ENCODE results near the gene SMTNL2.
"Not testable (repeated sequence)": the region's sequence is repeated elsewhere in the genome, so short reads cannot be mapped to it uniquely, and the experiment has no call there.

The SMTNL2 gene

GRCh38 chr17:4632581-4632920 is 48.2 kb downstream of the SMTNL2 start:
- Histone ChIP-seq H3K9ac (ENCODE audit: low read length) (no peak overlapping the region), H3K4me3 (ENCODE audit: low read depth in 1 of 2, low read length in 2 of 2) (no peak overlapping the region), H3K27me3 (ENCODE audit: control insufficient read depth in 1 of 2, insufficient read depth in 2 of 2, low read length in 2 of 2) (peaks cover 0 to 19% of the 10 kb centered on the region in 2 donors), H3K4me1 (ENCODE audit: insufficient read depth, low read length) (no peaks in the 10 kb centered on the region), H3K36me3 (ENCODE audit: insufficient read depth, low read length) (no peaks in the 10 kb centered on the region), H3K27ac (ENCODE audit: low read depth, low read length) (no peak overlapping the region), H3K9me3 (ENCODE audit: low read length) (no peaks in the 10 kb centered on the region)

DNA sequence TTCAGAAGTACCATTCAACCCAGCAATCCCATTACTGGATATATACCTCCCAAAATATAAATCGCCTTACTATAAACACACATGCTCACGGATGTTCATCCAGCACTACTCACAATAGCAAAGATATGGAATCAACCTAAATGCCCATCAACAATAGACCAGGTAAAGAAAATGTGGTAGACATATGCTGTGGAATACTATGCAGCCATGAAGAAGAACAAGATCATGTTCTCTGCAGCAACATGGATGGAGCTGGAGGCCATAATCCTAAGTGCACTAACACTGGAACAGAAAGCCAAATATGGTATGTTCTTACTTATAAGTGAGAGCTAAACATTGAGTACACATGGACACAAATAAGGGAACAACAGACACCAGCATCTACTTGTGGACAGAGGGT is 49.3 kb downstream of the SMTNL2 start:
- no peaks in the 10 kb centered on the region for H3K36me3 ChIP-seq (ENCODE audit: insufficient read depth, low read length)
- H3K9me3 ChIP-seq (ENCODE audit: low read length), result no peaks in the 10 kb centered on the region
- H3K27me3 ChIP-seq (ENCODE audit: control insufficient read depth in 1 of 2, insufficient read depth in 2 of 2, low read length in 2 of 2), result peaks cover 0 to 19% of the 10 kb centered on the region in 2 donors

DNA sequence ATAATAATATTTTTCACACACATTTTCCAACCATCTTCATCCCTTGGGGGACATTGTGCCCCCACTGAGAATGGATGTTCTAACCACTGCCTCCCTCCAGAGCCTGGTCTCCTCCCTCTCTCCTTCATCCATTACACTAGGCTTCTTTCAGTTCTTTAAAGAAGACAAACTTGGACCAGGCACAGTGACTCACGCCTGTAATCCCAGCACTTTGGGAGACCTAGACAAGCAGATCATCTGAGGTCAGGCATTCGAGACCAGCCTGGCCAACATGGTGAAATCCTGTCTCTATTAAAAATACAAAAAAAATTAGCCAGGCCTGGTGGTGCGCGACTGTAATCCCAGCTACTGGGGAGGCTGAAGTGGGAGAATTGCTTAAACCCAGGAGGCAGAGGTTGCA is 50.6 kb downstream of the SMTNL2 start:
- Histone ChIP-seq H3K36me3 (ENCODE audit: insufficient read depth, low read length) (no peaks in the 10 kb centered on the region), H3K4me3 (ENCODE audit: low read depth in 1 of 2, low read length in 2 of 2) (no peak overlapping the region), H3K27me3 (ENCODE audit: control insufficient read depth in 1 of 2, insufficient read depth in 2 of 2, low read length in 2 of 2) (peaks cover 0 to 23% of the 10 kb centered on the region in 2 donors), H3K9me3 (ENCODE audit: low read length) (no peaks in the 10 kb centered on the region), H3K9ac (ENCODE audit: low read length) (no peak overlapping the region), H3K4me1 (ENCODE audit: insufficient read depth, low read length) (no peaks in the 10 kb centered on the region), H3K27ac (ENCODE audit: low read depth, low read length) (no peak overlapping the region)

More for the DNA sequence above, 49.3 kb downstream of the SMTNL2 start:
- no peak overlapping the region for H3K9ac ChIP-seq (ENCODE audit: low read length)
- no peak overlapping the region for H3K27ac ChIP-seq (ENCODE audit: low read depth, low read length)
- H3K4me1 ChIP-seq (ENCODE audit: insufficient read depth, low read length), result no peaks in the 10 kb centered on the region
- no peak overlapping the region for H3K4me3 ChIP-seq (ENCODE audit: low read depth in 1 of 2, low read length in 2 of 2)

DNA sequence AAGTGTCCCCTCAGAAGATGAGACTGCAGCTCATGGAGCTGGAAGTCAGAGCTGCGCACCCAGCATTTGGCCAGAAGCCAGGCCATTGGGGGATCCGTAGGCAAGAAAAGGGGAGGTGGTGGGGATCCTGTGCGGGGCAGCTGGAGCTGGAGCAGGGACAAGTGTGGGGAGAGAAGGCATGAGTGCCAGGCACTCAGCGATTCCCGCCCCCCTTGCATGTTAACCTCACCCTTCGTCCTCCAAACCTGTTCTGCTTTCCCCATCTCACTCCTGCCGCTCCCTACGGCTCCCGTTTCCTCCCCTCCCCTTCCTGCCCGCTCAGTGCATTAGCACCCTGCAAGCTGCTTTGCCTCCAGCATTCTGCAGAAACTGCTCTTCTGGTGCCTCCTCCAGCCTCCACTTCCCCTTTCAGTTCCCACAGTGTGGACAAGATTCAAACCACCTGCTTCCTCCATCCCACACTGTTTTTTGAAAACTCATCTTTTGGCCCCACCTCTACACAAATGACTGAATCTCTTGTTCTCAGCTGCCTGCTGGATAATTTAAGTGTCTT is 51.6 kb downstream of the SMTNL2 start:
- no peaks in the 10 kb centered on the region for H3K9me3 ChIP-seq (ENCODE audit: low read length)
- H3K36me3 ChIP-seq (ENCODE audit: insufficient read depth, low read length), result no peaks in the 10 kb centered on the region
- no peak overlapping the region for H3K9ac ChIP-seq (ENCODE audit: low read length)
- H3K27ac ChIP-seq (ENCODE audit: low read depth, low read length), result no peak overlapping the region
- no peak overlapping the region for H3K4me3 ChIP-seq (ENCODE audit: low read depth in 1 of 2, low read length in 2 of 2)
- H3K4me1 ChIP-seq (ENCODE audit: insufficient read depth, low read length), result no peaks in the 10 kb centered on the region
- peaks cover 0 to 23% of the 10 kb centered on the region in 2 donors for H3K27me3 ChIP-seq (ENCODE audit: control insufficient read depth in 1 of 2, insufficient read depth in 2 of 2, low read length in 2 of 2)

- Histone ChIP-seq H3K27ac (ENCODE audit: low read depth, low read length) (no peak overlapping the region), H3K4me1 (ENCODE audit: insufficient read depth, low read length) (no peaks in the 10 kb centered on the region), H3K9me3 (ENCODE audit: low read length) (no peaks in the 10 kb centered on the region), H3K4me3 (ENCODE audit: low read depth in 1 of 2, low read length in 2 of 2) (no peak overlapping the region), H3K27me3 (ENCODE audit: control insufficient read depth in 1 of 2, insufficient read depth in 2 of 2, low read length in 2 of 2) (peaks cover 0 to 30% of the 10 kb centered on the region in 2 donors), H3K36me3 (ENCODE audit: insufficient read depth, low read length) (no peaks in the 10 kb centered on the region), H3K9ac (ENCODE audit: low read length) (no peak overlapping the region)
Measured at GRCh38 chr17:4636474-4637100, 52.3 kb downstream of the SMTNL2 start.

- H3K9me3 ChIP-seq (ENCODE audit: low read length); H3K9ac ChIP-seq (ENCODE audit: low read length); H3K4me3 ChIP-seq (ENCODE audit: low read depth in 1 of 2, low read length in 2 of 2); H3K27ac ChIP-seq (ENCODE audit: low read depth, low read length); H3K36me3 ChIP-seq (ENCODE audit: insufficient read depth, low read length); H3K4me1 ChIP-seq (ENCODE audit: insufficient read depth, low read length): not testable (repeated sequence)
- H3K27me3 ChIP-seq (ENCODE audit: control insufficient read depth in 1 of 2, insufficient read depth in 2 of 2, low read length in 2 of 2), result peaks cover 3 to 36% of the 10 kb centered on the region in 2 donors
Measured at GRCh38 chr17:4638766-4639165, 54.4 kb downstream of the SMTNL2 start.

DNA sequence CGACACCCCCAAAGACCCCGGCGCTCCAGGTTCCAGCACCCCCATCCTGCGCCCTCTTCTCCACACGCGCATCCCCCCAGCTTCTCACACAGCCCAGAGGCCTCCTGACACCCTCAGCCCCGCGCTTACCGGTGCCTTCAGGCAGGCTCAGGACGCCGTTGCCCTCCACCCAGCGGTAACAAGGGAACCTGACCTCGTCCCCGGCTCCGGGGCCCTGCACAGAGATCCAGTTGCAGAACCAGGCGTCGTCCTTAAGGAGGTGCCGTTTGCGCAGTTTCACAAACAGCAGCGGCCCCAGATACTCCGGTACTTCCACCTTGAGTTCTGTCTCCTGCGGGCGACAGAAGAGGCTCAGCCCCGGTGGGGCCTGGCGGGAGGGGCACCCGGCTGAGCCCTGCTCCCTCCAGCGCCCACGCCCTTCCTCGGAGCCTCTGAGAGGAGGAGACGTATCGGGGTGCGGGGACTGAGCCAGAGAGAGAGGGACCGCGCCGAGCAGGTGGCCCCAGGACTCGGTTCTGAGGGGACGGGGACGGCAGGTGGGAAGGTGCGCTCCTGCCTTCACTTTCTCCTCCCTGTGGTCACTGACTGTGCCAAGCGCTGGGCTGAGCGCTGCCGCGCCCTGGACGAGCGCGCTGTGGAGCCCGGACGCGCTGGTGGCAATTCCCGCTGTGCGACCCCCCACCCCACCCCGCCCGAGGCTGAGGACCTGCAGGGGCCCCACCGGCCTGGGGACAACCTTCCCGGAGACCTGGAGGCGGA is 55.2 kb downstream of the SMTNL2 start:
- peaks cover 3 to 36% of the 10 kb centered on the region in 2 donors for H3K27me3 ChIP-seq (ENCODE audit: control insufficient read depth in 1 of 2, insufficient read depth in 2 of 2, low read length in 2 of 2)

GRCh38 chr17:4640569-4641188 is 56.4 kb downstream of the SMTNL2 start:
- H3K4me1 ChIP-seq (ENCODE audit: insufficient read depth, low read length); H3K4me3 ChIP-seq (ENCODE audit: low read depth in 1 of 2, low read length in 2 of 2); H3K36me3 ChIP-seq (ENCODE audit: insufficient read depth, low read length); H3K9ac ChIP-seq (ENCODE audit: low read length); H3K27ac ChIP-seq (ENCODE audit: low read depth, low read length); H3K9me3 ChIP-seq (ENCODE audit: low read length): not testable (repeated sequence)
- H3K27me3 ChIP-seq (ENCODE audit: control insufficient read depth in 1 of 2, insufficient read depth in 2 of 2, low read length in 2 of 2), result peaks cover 3 to 33% of the 10 kb centered on the region in 2 donors

More for the DNA sequence above, 55.2 kb downstream of the SMTNL2 start:
- not testable (repeated sequence) for H3K27ac ChIP-seq (ENCODE audit: low read depth, low read length); H3K4me3 ChIP-seq (ENCODE audit: low read depth in 1 of 2, low read length in 2 of 2); H3K9me3 ChIP-seq (ENCODE audit: low read length); H3K36me3 ChIP-seq (ENCODE audit: insufficient read depth, low read length); H3K4me1 ChIP-seq (ENCODE audit: insufficient read depth, low read length); H3K9ac ChIP-seq (ENCODE audit: low read length)

DNA sequence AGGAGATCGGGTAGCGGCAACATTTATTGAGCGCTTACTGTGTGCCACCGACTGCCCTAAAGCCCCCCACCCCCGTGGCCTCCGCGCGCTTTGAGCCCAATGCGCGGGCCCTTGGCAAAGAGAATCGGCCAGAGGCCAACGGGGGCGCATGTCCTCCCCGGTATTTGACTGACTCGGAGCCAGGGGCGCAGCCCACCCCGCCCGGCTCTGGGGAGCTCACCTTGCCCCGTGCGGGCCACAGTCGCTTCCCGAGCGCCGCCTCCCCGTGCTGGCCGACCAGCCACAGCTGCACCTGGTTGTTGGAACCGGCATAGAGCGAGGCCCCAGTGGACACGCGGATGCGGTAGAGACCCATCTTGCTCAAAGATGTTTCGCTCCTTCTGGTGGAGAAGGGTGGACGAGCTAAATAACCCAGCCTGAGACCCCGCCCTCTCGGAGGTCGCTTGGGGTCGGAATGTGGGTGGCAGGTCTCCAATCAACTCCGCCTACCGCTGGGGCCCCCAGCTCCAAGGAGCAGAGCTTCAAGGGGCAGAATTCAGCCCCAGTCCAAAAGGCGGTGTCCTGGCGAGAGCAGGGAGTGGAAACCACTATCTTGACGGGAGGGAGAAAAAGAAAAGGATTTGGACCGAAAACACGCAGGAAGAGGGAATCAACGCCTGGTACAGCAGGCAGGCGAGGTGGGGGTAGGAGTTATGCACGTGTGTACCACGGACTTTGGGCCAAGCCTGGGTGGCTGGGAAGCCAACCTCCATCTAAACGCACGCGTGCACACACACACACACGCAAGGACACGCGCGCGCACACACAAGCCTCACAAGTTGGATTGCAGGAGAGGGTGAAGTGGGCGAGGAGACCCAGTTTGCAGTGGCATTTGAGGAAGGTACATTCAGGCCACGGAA is 57.2 kb downstream of the SMTNL2 start, which contains the start of gene ALOX15:
ALOX15 (minus strand) TSS at position 382 of the 899 bp plus-strand sequence; CDS start at position 355, 27 bp downstream.
- Histone ChIP-seq H3K27ac (ENCODE audit: low read depth, low read length) (no peak within 1 kb of the TSS), H3K9me3 (ENCODE audit: low read length) (no peaks in the 10 kb centered on the region), H3K4me3 (ENCODE audit: low read depth in 1 of 2, low read length in 2 of 2) (no peak within 1 kb of the TSS), H3K27me3 (ENCODE audit: control insufficient read depth in 1 of 2, insufficient read depth in 2 of 2, low read length in 2 of 2) (peaks cover 3 to 32% of the 10 kb centered on the region in 2 donors), H3K4me1 (ENCODE audit: insufficient read depth, low read length) (no peaks in the 10 kb centered on the region), H3K9ac (ENCODE audit: low read length) (no peak within 1 kb of the TSS), H3K36me3 (ENCODE audit: insufficient read depth, low read length) (no peaks in the 10 kb centered on the region)

- H3K27ac ChIP-seq (ENCODE audit: low read depth, low read length), result no peak overlapping the region
- H3K9me3 ChIP-seq (ENCODE audit: low read length), result no peaks in the 10 kb centered on the region
- peaks cover 3 to 26% of the 10 kb centered on the region in 2 donors for H3K27me3 ChIP-seq (ENCODE audit: control insufficient read depth in 1 of 2, insufficient read depth in 2 of 2, low read length in 2 of 2)
- H3K4me3 ChIP-seq (ENCODE audit: low read depth in 1 of 2, low read length in 2 of 2), result no peak overlapping the region
- no peaks in the 10 kb centered on the region for H3K4me1 ChIP-seq (ENCODE audit: insufficient read depth, low read length)
- H3K9ac ChIP-seq (ENCODE audit: low read length), result no peak overlapping the region
- no peaks in the 10 kb centered on the region for H3K36me3 ChIP-seq (ENCODE audit: insufficient read depth, low read length)
Measured at GRCh38 chr17:4642286-4642685, 58.0 kb downstream of the SMTNL2 start.

- peaks cover 3 to 23% of the 10 kb centered on the region in 2 donors for H3K27me3 ChIP-seq (ENCODE audit: control insufficient read depth in 1 of 2, insufficient read depth in 2 of 2, low read length in 2 of 2)
- H3K4me1 ChIP-seq (ENCODE audit: insufficient read depth, low read length), result no peaks in the 10 kb centered on the region
- H3K9me3 ChIP-seq (ENCODE audit: low read length), result no peaks in the 10 kb centered on the region
- no peak overlapping the region for H3K9ac ChIP-seq (ENCODE audit: low read length)
- H3K36me3 ChIP-seq (ENCODE audit: insufficient read depth, low read length), result no peaks in the 10 kb centered on the region
- no peak overlapping the region for H3K4me3 ChIP-seq (ENCODE audit: low read depth in 1 of 2, low read length in 2 of 2)
- H3K27ac ChIP-seq (ENCODE audit: low read depth, low read length), result no peak overlapping the region
Measured at GRCh38 chr17:4643676-4644075, 59.3 kb downstream of the SMTNL2 start.

All from muscle layer of colon (tissue), 2 donors.